ENCODE data around the gene KIAA1191.
"Not testable (repeated sequence)": the region's sequence is repeated elsewhere in the genome, so short reads cannot be mapped to it uniquely, and the experiment has no call there.

The KIAA1191 gene, protein sequence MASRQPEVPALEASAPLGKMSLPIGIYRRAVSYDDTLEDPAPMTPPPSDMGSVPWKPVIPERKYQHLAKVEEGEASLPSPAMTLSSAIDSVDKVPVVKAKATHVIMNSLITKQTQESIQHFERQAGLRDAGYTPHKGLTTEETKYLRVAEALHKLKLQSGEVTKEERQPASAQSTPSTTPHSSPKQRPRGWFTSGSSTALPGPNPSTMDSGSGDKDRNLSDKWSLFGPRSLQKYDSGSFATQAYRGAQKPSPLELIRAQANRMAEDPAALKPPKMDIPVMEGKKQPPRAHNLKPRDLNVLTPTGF

DNA sequence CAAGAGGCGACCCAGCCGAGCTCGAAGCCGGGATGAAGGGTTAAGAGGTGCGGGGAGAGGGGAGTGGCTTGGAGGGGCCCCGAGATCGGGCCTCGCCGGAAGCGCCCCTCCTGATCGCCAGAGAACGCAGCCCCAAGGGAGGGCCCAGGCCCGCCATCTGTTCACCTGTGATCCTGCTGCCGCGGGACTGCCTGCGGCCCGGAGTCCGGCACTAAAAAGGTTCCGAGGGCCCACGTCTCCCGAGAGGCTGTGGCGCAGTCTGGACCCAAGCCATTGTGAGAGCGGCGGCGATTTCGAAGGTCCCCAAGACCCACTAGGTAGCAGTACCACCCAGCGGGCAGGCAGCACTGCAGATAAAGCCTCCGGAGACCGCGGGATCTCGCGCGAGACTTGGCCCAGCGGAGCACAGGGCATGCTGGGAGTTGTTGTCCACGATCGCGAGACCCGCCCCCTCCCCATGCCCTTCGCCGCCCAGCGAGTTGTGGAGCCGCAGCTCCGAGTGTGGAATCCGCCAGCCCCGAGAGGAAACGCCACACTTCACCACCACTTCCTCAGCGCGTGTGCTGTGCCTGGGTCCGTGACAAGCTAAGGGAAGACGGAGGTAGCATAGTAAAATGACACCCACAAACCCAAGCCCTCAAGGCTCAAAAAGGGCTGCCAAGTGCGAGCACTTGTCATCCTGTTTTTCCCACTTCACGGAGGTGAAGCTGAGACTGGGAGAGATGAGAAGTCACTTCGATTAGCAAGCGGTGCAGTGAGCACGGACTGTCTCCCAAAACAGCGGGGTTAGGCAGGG is at the start of gene KIAA1191:
TSS of gene KIAA1191 (minus strand) at position 328 of the 796 bp plus-strand sequence. CDS start 2,256 bp downstream, outside the sequence.
- DNase-seq = peak; percentile 97

DNA sequence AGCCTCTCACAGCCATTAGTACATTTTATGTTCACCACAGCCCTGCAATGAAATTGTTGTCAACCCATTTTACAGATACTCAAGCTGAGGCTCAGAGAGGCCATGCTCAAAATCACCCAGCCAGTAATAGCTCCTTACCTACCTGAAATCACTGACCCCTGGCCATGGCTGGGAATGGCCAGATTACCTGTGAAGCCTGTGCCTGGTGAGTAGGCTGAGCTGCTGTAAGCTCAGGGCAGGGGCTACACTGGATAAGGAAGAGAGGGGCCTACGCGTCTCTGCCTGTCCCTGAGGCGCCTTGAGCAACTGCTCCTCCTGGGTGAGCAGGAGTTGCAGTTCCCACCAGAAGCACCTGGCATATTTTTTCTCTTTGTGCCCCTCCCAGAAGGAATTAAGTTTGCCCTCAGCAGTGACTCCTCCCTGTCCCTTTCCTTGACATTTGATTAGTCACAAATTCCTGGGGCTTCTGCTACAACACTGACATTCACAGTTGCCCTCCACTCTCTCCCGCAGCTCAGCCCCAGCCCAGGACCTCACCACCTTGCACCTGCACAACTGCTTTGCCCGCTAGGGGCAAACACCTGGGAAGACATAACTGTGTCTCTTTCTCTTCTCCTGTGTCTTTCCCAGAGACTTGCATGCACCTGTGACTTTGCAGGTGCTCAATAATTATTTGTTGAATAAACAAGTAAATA is 49.1 kb upstream of the KIAA1191 start:
- DNase-seq = no peak

DNA sequence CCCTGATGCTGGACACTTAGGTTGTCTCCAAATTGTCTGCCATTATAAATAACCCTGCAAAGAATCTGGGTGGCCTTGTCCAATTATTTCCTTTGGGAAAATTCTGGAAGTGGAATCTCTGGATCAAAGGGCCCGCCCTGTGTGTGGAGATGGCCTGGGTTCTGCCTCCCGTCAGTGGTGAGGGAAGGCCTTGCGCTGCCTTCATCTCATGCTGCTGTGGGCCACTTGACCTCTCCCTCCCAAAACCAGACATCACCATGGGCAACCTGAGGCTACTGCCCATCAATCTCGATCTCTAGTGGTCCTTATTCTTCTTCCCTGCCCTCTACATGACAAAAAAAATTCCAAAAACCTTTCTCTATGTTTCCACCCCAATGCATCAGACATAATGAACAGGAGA is 48.2 kb upstream of the KIAA1191 start:
- DNase-seq = no peak

DNA sequence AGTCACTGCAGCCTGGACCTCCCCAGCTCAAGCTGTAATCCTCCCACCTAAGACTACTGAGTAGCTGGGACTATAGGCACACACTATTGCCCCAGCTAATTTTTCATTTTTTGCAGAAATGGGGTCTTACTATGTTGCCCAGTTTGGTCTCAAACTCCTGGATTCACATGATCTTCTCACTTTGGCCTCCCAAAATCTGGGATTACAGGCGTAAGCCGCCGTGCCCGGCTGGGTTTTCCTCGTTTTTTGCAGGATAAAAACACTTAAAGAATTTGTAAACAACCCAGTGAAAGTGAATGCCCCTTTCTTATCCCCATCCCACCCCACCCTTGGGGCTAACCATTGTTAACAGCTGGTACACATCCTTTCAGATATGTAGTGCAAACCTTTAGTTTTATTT is 47.0 kb upstream of the KIAA1191 start:
- DNase-seq = no peak

DNA sequence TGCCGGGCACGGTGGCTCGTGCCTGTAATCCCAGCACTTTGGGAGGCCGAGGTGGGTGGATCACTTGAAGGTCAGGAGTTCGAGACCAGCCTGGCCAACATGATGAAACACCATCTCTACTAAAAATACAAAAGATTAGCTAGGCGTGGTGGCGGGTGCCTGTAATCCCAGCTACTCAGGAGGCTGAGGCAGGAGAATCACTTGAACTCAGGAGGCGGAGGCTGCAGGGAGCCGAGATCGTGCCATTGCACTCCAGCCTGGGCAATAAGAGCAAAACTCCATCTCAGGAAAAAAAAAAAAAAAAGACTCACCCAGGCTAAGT is 46.6 kb upstream of the KIAA1191 start:
- not testable (repeated sequence) for DNase-seq

DNA sequence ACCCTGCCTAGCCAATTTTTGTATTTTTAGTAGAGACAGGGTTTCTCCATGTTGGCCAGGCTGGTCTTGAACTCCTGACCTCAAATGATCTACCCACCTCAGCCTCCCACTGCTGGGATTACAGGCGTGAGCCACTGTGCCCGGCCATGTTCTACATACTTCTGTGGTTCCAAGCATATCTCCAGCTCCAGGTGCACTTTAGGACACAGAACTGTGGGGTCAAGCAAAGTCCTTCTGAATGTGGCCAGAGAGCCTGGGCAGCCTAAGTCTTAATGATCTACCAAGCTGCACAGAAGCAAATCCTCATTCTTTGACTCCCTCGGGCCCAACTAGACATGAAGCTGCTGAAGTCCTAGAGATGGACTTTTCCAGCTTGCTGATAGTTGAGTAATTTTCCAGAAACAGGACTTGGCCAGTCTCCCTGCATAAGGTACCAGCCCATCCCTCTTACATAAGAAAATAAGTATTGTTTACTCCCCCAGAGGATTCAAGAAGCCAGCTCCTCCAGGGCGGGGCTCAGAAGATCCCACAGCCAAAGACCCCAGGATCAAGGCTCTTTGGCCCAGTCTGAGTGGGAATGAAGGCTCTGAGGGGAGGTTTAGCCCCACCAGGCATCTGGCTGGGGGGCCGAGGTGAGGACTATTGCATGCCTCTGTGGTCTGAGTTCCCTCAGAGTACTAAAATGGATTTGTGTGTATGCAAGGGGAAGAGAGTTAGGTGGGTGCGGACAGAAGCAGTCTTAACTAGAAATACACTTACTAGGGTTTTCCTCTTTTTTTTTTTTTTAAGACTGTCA is 46.1 kb upstream of the KIAA1191 start:
- no peak for DNase-seq

DNA sequence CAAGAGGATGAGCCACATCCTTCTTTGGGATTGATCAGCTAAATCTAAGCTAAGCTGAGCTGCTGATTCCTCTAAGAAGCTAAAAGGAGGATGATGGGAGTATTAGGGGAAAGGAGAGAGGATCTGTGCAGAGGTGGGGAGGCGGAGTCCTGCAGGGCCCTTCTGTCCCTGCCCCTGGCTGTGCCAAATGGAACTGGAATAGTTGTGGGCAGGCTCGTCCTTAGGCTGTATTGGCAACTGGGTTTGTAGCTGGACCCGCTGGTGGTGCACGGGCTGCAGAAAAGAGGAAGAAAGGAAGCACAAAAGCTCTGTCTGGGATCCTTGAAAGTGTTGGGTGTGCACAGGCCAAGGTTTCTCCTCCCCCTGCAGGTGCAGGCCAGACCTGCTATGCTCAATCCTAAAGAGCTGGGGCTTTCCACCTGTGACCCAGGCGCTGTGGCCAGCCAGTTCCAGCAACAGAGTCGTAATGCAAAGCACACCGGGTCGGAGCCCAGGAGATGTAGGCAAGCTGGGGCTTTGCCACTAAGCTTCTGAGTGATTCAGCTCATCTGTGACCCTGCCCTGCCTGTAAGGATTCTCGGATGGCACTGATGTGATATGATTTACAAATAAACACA is 45.0 kb upstream of the KIAA1191 start:
- no peak for DNase-seq

DNA sequence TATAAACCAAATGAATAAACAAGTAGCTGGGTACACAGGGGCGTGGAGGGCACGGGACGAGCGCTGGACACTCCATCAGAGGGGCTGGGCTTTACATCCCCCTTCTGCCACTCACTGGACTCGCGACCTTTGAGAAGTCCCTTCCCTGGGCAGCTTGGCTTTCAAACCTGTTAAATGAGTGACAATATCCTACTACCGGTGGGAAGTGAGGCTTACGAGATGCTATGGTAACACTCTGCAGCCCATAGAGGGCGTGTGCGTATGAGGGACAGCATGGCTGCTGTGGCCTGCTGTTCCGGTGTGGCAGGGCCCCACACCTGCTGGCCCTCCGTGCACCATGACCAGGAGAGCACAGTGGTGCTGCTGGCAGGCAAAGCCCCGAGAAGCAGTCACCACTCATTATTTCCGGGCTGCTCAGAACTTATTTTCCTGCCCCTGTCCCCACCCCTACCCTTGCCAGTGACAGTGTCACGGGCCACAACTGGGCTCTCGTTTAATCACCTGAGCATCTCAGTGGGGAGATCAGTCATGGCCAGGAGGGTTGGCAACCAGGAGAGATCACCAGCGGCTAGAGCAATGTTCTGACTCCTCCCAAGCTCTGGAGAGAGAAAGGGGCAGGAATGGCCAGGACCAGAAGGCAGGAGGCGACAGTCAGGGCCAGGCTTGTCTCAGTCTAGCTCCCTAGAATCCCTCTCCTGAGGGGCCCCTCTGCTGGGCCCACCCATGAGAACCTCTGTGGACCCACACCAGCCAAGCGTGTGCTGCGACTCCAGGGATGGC is 44.3 kb upstream of the KIAA1191 start:
- DNase-seq = no peak

DNA sequence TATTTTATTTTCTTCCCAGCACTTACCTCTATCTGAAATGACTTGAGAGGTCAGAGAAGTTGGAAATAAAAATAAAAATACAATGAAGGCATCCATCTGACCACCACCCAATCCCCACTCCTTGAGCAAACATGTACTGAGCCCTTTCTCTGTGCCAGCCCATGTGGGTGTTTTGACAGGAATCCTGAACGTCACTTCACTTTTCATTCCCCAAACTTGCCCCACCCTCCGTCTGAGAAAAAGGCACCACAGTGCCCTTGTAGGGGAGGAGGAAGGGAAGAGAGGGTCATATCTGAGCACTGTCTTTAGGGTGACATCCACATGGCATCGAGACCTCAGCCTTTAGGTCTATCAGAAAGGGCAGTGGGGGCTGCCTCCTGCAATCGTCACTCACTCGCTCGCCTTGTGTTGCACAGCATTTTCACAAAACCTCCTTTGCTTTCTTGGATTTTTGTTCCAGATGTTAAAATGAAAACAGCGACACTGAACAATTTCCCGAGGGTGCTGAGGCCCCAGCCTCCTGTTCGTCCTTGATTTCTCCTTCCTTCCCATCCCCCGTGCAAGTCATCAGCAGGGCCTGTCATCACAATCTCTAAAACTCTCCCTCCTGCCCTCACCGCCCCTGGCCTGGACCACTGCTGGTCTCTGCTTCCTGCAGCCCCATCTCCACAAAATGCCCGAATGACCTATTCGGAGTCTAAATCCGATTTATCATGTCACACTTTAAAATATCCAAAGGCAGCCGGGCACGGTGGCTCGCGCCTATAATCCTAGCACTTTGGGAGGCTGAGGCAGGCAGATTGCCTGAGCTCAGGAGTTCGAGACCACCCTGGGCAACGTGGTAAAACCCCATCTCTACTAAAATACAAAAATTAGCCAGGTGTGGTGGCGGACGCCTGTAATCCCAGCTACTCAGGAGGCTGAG is 40.0 kb upstream of the KIAA1191 start:
- no peak for DNase-seq

DNA sequence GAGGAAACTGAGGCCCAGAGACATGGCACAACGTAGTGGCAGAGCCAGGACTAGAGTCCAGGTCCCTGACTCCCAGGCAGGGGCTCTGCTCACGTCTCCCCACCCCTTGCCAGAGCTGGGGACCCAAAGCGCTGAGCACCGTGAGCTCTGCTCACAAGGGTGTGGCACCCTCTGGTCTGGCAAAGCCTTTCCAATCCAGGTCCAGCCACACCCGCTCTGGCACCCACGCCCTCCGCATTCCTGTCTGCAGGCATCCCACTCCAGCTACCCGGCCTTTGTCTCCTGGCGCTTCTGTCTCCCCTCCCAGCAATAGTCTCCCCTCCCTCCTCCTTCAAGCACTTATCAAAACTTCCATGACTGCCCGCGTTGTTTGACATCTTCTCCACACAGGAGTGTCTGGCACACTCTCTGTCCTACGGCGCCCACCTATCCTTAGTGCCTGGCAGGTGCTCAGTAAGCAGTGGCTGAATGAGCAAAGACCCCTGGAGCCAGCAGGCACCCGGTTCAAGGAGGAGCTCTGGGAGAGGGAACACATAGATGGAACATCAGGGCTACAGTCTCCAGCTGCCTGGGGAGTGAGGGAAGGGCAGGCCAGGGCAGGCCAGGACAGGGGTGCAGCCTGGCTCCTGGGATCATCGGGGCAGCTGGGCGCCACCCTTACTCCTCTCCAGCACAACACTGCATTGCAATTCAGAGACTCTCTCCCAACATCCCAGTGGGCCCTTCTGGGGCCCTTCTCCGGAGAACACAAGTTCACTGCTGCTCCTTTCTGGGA is 39.0 kb upstream of the KIAA1191 start:
- DNase-seq = peak; percentile 75

DNA sequence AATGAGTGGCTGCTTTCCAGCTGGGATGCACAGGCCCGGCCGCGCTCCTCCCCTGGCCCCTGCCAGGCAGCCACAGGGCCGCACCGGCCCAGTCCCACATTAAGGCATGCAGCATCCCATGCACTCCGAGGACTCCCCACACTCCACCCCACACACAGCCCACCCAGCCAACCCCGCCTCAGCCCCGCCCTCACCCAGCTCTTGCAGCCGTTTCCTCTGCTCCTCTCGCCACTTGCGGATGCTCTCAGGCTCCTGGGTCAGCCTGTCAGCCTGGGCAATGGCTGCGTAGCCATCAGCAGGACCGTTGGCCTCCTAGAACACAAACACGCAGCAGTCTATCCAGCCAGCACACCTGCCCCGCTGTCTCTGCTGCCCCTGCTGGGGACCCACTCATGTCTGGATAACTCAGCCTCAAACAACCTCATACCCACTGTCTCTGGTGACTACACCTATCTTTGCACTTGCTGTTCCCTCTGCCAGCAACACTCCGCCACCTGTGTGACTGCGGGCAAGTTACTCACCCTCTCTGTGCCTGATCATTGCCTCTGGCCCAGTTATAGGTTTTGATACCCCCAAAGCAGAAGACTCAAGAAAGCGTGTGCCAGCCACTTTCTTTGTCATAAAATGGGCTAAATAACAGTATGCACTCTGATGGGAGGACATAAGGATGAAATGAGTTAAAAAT is 36.3 kb upstream of the KIAA1191 start:
- no peak for DNase-seq

DNA sequence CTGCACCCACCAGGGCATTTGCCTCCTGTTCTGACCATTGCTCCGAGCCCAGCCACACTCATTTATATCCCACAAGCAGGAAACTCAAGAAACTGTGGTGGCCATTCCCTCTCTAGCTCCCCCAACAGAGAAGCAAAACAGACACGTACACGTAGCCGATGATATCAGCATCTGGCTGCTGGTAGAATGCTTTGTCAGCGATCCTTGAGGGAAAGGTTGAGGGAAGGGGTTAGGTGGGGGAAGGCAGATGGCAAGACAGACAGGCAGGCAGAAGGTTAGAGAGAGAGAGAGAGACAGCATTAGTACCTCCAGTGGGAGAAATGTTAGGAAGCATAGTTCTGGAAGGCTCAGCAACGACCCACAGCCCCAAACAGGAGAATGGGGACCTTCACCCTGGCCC is 34.8 kb upstream of the KIAA1191 start:
- peak; percentile 68 for DNase-seq

DNA sequence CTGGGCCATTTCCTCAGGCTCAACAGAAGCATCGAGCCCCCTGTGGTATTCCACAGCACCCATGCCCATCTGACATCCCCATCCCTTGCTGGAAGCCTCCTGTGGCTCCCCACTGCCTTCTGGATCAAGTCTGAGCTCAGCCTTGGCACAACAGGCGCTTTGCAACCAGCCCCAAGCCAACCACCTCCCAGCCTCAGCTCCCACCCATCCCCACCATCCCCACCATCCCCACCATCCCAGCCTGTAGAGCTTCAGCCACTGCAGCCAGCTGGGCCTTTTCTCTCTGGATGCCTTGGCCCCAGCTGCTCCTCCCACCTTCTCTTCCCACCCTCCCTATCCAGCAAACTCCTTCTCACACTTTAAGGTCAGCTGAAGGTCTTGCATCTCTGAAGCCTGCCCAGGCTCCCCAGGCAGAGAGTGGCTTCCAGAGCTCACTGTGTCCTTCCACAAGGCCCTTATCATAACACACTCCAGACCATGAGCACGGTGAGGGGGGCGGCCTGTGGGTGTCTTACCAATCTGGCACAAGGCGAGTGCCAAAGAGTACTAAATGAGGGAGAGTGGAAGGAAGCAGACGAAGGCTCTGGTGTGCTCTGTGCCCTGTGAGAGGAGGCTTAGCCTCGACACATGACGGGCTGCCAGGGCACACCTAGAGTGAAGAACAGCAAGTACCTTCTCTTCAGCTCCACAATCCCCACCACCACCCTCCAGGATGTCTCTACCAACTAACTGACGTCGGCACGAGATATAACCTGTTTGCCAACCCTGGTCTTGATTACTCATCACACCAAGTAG is 33.5 kb upstream of the KIAA1191 start:
- DNase-seq = no peak

DNA sequence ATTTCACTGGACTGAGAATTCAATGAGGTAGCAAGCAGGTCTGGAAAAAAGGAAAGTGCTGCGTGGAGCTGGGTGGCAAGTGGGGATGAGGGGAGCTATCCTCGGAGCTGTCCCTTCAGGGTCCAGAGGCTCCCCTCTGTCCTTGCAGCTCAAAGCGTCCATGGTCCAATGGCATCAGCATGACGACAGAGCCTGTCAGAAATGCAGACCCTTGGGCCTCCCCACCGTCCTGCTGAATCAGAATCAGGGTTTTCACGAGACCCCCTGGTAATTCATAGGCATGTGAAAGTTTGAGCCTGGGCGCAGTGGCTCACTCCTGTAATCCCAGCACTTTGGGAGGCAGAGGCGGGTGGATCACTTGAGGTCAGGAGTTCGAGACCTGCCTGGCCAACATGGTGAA is 32.5 kb upstream of the KIAA1191 start:
- DNase-seq = no peak

DNA sequence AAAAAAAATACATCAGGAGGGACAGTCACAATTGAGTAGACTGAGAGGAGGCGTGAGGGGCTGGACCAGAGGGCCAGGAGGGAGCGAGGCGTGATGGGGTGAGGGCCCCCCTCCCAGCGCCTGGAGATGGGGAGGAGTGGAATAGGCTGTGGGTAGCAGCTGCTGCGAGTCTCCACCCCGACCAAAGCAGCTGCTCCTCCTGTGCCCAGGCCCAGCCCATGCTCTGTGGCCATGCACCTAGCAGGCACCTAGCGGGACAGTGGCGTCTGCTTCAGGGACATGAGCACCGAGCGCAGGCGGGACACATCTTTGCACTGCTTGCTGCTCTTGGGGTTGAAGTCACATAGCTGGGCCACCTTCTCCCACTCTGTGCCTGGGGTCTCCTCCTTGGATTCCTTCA is 31.0 kb upstream of the KIAA1191 start:
- no peak for DNase-seq

DNA sequence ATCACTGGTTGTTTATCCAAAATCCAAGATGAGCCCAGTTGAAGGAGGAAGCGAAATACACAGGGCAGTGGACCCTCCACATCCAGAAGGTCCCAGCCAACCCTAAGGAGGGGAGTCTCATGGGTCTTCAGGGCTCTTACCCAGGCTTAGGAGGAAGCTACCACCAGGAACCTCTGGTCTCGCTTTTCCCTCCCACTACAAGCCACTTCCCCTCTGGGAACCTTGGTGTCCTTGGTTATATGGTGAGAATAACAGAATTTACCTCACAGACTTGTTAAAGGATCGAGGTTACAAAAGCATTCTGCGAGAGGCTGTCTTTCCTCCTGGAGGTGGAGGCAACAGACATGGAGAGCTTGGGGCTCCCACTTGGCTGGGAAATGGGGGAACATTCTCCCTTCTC is 30.4 kb upstream of the KIAA1191 start:
- DNase-seq = no peak

DNA sequence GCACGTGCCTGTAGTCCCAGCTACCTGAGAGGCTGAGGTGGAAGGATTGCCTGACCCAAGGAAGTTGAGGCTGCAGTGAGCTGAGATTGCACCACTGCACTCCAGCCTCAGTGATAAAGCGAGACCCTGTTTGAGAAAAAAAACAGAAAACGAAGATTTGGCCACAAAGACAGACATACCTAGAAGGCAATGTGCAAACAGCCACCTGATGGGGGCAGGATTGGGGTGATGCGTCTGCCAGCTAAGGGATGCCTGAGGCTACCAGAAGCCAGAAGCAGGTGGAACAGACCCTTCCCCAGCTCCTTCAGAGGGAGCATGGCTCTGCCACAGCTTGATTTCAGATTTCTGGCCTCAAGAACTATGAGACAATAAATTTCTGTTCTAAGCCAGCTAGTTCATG is 29.9 kb upstream of the KIAA1191 start:
- no peak for DNase-seq
